OCI-LY7 (cell line): ENCODE measurements around the gene APOBEC3C.
A peak's percentile ranks its signal among the peaks of the same experiment; 100 is the strongest.

ENCODE experiments used
- EZH2phosphoT487 ChIP-seq: fragments of 200-600 bp; sonication (generic); IDR thresholded peaks from 2 replicates; pipeline ENCODE4 v1.6.1; 2018; ENCODE audit warnings: low read depth, borderline replicate concordance, mild to moderate bottlenecking, mixed run types, antibody characterized with exemption, low read length, moderate library complexity, mixed read lengths
- TF ChIP-seq, protein P1 (sequence below): fragments of 200-600 bp; sonication (generic); conservative IDR thresholded peaks from 2 replicates; pipeline ENCODE4 v1.5.1; 2014; ENCODE audit warnings: mild to moderate bottlenecking, antibody characterized with exemption, low read length, moderate library complexity, mixed read lengths

DNA sequence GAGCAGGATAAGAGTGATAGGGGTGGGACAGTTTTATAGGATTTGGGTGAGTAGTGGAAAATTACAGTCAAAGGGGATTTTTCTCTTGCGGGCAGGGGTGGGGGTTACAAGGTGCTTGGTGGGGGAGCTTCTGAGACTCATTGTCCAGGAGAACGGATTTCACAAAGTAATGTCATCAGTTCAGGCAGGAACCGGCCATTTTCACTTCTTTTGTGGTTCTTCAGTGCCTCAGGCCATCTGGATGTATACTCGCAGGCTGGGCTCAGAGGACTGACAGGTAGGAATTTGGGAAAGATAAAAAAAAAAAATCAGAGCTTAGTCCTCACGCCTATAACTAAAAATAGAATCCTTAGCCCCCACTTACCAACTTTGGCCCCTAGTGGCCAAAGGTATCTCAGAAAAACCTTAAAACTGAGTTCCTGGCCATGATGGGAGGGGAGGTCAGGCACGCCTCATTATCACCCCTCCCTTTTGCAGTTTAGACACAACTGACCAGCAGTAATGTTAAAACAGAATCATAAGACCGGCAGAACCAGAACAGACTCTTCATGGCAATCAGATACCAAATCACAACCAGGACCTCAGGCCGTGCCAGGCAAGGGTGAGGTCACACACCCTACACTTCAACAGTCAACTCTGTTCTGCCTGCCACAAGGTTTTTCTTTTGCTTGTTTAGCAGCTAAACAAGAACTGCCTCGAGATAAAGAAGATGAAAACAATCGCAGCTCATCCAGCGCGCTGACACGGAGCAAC is 54.2 kb downstream of the APOBEC3C start:
- TF ChIP-seq, protein P1, sequence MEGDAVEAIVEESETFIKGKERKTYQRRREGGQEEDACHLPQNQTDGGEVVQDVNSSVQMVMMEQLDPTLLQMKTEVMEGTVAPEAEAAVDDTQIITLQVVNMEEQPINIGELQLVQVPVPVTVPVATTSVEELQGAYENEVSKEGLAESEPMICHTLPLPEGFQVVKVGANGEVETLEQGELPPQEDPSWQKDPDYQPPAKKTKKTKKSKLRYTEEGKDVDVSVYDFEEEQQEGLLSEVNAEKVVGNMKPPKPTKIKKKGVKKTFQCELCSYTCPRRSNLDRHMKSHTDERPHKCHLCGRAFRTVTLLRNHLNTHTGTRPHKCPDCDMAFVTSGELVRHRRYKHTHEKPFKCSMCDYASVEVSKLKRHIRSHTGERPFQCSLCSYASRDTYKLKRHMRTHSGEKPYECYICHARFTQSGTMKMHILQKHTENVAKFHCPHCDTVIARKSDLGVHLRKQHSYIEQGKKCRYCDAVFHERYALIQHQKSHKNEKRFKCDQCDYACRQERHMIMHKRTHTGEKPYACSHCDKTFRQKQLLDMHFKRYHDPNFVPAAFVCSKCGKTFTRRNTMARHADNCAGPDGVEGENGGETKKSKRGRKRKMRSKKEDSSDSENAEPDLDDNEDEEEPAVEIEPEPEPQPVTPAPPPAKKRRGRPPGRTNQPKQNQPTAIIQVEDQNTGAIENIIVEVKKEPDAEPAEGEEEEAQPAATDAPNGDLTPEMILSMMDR: peak; percentile 70
- no peak for TF ChIP-seq EZH2phosphoT487
